ENCODE data around the gene TP63.
A peak's percentile ranks its signal among the peaks of the same experiment; 100 is the strongest.

Gene TP63

GRCh38 chr3:189803254-189803653, 172.1 kb downstream of the TP63 start:
- Histone ChIP-seq H3K23ac (ENCODE audit: low read length) (no peak overlapping the region), H3K9ac (ENCODE audit: low read length) (no peak overlapping the region), H3K4me2 (ENCODE audit: low read length) (no peak overlapping the region), H2BK5ac (ENCODE audit: low read depth, low read length, poor library complexity) (no peak overlapping the region), H3K27me3 (ENCODE audit: insufficient read depth, low read length) (no peaks in the 10 kb centered on the region), H2AK5ac (ENCODE audit: low read length) (no peak overlapping the region), H4K8ac (ENCODE audit: low read depth, low read length) (no peak overlapping the region), H2AFZ (ENCODE audit: insufficient read depth, low read length, poor library complexity) (no peak overlapping the region), H3K9me3 (ENCODE audit: insufficient read depth, low read depth, low read length) (peaks cover 2% of the 10 kb centered on the region), H3K18ac (ENCODE audit: low read length) (no peak overlapping the region), H3K27ac (ENCODE audit: low read depth, low read length) (no peak overlapping the region), H3K79me1 (ENCODE audit: low read length) (peaks cover 4% of the 10 kb centered on the region), H4K12ac (ENCODE audit: low read depth, low read length) (no peak overlapping the region), H3K4ac (ENCODE audit: low read depth, low read length) (no peak overlapping the region), H2BK12ac (ENCODE audit: low read length) (no peak overlapping the region), H3K36me3 (ENCODE audit: control insufficient read depth in 1 of 2, insufficient read depth in 2 of 2, low read length in 2 of 2) (peaks cover 0 to 1% of the 10 kb centered on the region in 2 experiments), H3K79me2 (ENCODE audit: control insufficient read depth, insufficient read depth, low read length, poor library complexity) (no peaks in the 10 kb centered on the region), H3K4me3 (ENCODE audit: low read depth, low read length) (no peak overlapping the region), H3K14ac (ENCODE audit: low read length) (no peak overlapping the region), H4K91ac (ENCODE audit: low read depth, low read length) (no peak overlapping the region), H2BK120ac (ENCODE audit: insufficient read depth, low read length, poor library complexity) (no peak overlapping the region), H3K4me1 (ENCODE audit: control insufficient read depth in 1 of 2, insufficient read depth in 2 of 2, low read length in 2 of 2) (peaks cover 10 to 13% of the 10 kb centered on the region in 2 experiments)
- WGBS (ENCODE audit: extremely low coverage, insufficient coverage, insufficient read length), result no CpG with 5 or more reads among the region's 2 CpGs
- DNase-seq, result peak in 1 of 2 donors; percentile 17

GRCh38 chr3:189805375-189806067, 174.3 kb downstream of the TP63 start:
- no peak overlapping the region for H2AFZ ChIP-seq (ENCODE audit: insufficient read depth, low read length, poor library complexity)
- peaks cover 0 to 2% of the 10 kb centered on the region in 2 experiments for H3K36me3 ChIP-seq (ENCODE audit: control insufficient read depth in 1 of 2, insufficient read depth in 2 of 2, low read length in 2 of 2)
- H4K8ac ChIP-seq (ENCODE audit: low read depth, low read length), result no peak overlapping the region
- no peak overlapping the region for H3K4me2 ChIP-seq (ENCODE audit: low read length)
- H3K79me1 ChIP-seq (ENCODE audit: low read length), result peaks cover 4% of the 10 kb centered on the region
- H2AK5ac ChIP-seq (ENCODE audit: low read length), result no peak overlapping the region
- no peak overlapping the region for H3K23ac ChIP-seq (ENCODE audit: low read length)
- no peak overlapping the region for H2BK120ac ChIP-seq (ENCODE audit: insufficient read depth, low read length, poor library complexity)
- no peak overlapping the region for H3K27ac ChIP-seq (ENCODE audit: low read depth, low read length)
- no peaks in the 10 kb centered on the region for H3K79me2 ChIP-seq (ENCODE audit: control insufficient read depth, insufficient read depth, low read length, poor library complexity)
- H4K12ac ChIP-seq (ENCODE audit: low read depth, low read length), result no peak overlapping the region
- no peak overlapping the region for H3K18ac ChIP-seq (ENCODE audit: low read length)
- no peak for DNase-seq
- H2BK5ac ChIP-seq (ENCODE audit: low read depth, low read length, poor library complexity), result no peak overlapping the region
- peak overlapping the region; percentile 60 for H3K14ac ChIP-seq (ENCODE audit: low read length)
- peaks cover 3% of the 10 kb centered on the region for H3K9me3 ChIP-seq (ENCODE audit: insufficient read depth, low read depth, low read length)
- H3K4ac ChIP-seq (ENCODE audit: low read depth, low read length), result no peak overlapping the region
- H2BK12ac ChIP-seq (ENCODE audit: low read length), result peak overlapping the region; percentile 95
- no peak overlapping the region for H3K4me3 ChIP-seq (ENCODE audit: low read depth, low read length)
- no CpG with 5 or more reads among the region's 4 CpGs for WGBS (ENCODE audit: extremely low coverage, insufficient coverage, insufficient read length)
- H4K91ac ChIP-seq (ENCODE audit: low read depth, low read length), result peak overlapping the region; percentile 70
- H3K4me1 ChIP-seq (ENCODE audit: control insufficient read depth in 1 of 2, insufficient read depth in 2 of 2, low read length in 2 of 2), result peaks cover 10 to 13% of the 10 kb centered on the region in 2 experiments
- H3K27me3 ChIP-seq (ENCODE audit: insufficient read depth, low read length), result no peaks in the 10 kb centered on the region
- no peak overlapping the region for H3K9ac ChIP-seq (ENCODE audit: low read length)

- peaks cover 3% of the 10 kb centered on the region for H3K9me3 ChIP-seq (ENCODE audit: insufficient read depth, low read depth, low read length)
- no peak overlapping the region for H3K4me3 ChIP-seq (ENCODE audit: low read depth, low read length)
- H3K23ac ChIP-seq (ENCODE audit: low read length), result no peak overlapping the region
- no peak overlapping the region for H3K9ac ChIP-seq (ENCODE audit: low read length)
- H3K4ac ChIP-seq (ENCODE audit: low read depth, low read length), result no peak overlapping the region
- H4K8ac ChIP-seq (ENCODE audit: low read depth, low read length), result no peak overlapping the region
- no peak overlapping the region for H2BK120ac ChIP-seq (ENCODE audit: insufficient read depth, low read length, poor library complexity)
- H4K12ac ChIP-seq (ENCODE audit: low read depth, low read length), result no peak overlapping the region
- H2AK5ac ChIP-seq (ENCODE audit: low read length), result no peak overlapping the region
- H3K4me1 ChIP-seq (ENCODE audit: control insufficient read depth in 1 of 2, insufficient read depth in 2 of 2, low read length in 2 of 2), result peaks cover 10 to 13% of the 10 kb centered on the region in 2 experiments
- no peak overlapping the region for H2AFZ ChIP-seq (ENCODE audit: insufficient read depth, low read length, poor library complexity)
- no peak overlapping the region for H3K4me2 ChIP-seq (ENCODE audit: low read length)
- H3K18ac ChIP-seq (ENCODE audit: low read length), result no peak overlapping the region
- no CpG with 5 or more reads among the region's 11 CpGs for WGBS (ENCODE audit: extremely low coverage, insufficient coverage, insufficient read length)
- no peaks in the 10 kb centered on the region for H3K27me3 ChIP-seq (ENCODE audit: insufficient read depth, low read length)
- H2BK12ac ChIP-seq (ENCODE audit: low read length), result peak overlapping the region; percentile 30
- no peak overlapping the region for H4K91ac ChIP-seq (ENCODE audit: low read depth, low read length)
- H3K79me1 ChIP-seq (ENCODE audit: low read length), result peaks cover 4% of the 10 kb centered on the region
- peak in 1 of 2 donors; percentile 44 for DNase-seq
- H3K27ac ChIP-seq (ENCODE audit: low read depth, low read length), result peak overlapping the region; percentile 49
- peaks cover 0 to 2% of the 10 kb centered on the region in 2 experiments for H3K36me3 ChIP-seq (ENCODE audit: control insufficient read depth in 1 of 2, insufficient read depth in 2 of 2, low read length in 2 of 2)
- no peaks in the 10 kb centered on the region for H3K79me2 ChIP-seq (ENCODE audit: control insufficient read depth, insufficient read depth, low read length, poor library complexity)
- no peak overlapping the region for H2BK5ac ChIP-seq (ENCODE audit: low read depth, low read length, poor library complexity)
- H3K14ac ChIP-seq (ENCODE audit: low read length), result no peak overlapping the region
Observed at GRCh38 chr3:189806171-189806951, 175.2 kb downstream of the TP63 start.

- Histone ChIP-seq H4K8ac (ENCODE audit: low read depth, low read length) (no peak overlapping the region), H3K4ac (ENCODE audit: low read depth, low read length) (no peak overlapping the region), H3K4me1 (ENCODE audit: control insufficient read depth in 1 of 2, insufficient read depth in 2 of 2, low read length in 2 of 2) (peaks cover 10% of the 10 kb centered on the region in 2 experiments), H4K12ac (ENCODE audit: low read depth, low read length) (no peak overlapping the region), H2BK12ac (ENCODE audit: low read length) (no peak overlapping the region), H3K36me3 (ENCODE audit: control insufficient read depth in 1 of 2, insufficient read depth in 2 of 2, low read length in 2 of 2) (peaks cover 0 to 4% of the 10 kb centered on the region in 2 experiments), H2BK120ac (ENCODE audit: insufficient read depth, low read length, poor library complexity) (no peak overlapping the region), H4K91ac (ENCODE audit: low read depth, low read length) (no peak overlapping the region), H3K14ac (ENCODE audit: low read length) (no peak overlapping the region), H3K9me3 (ENCODE audit: insufficient read depth, low read depth, low read length) (peaks cover 3% of the 10 kb centered on the region), H3K79me1 (ENCODE audit: low read length) (peaks cover 4% of the 10 kb centered on the region), H3K27me3 (ENCODE audit: insufficient read depth, low read length) (no peaks in the 10 kb centered on the region), H2AK5ac (ENCODE audit: low read length) (no peak overlapping the region), H2BK5ac (ENCODE audit: low read depth, low read length, poor library complexity) (no peak overlapping the region), H2AFZ (ENCODE audit: insufficient read depth, low read length, poor library complexity) (no peak overlapping the region), H3K9ac (ENCODE audit: low read length) (no peak overlapping the region), H3K4me2 (ENCODE audit: low read length) (no peak overlapping the region), H3K4me3 (ENCODE audit: low read depth, low read length) (no peak overlapping the region), H3K27ac (ENCODE audit: low read depth, low read length) (no peak overlapping the region), H3K18ac (ENCODE audit: low read length) (no peak overlapping the region), H3K23ac (ENCODE audit: low read length) (no peak overlapping the region), H3K79me2 (ENCODE audit: control insufficient read depth, insufficient read depth, low read length, poor library complexity) (no peaks in the 10 kb centered on the region)
- DNase-seq, result no peak
- WGBS (ENCODE audit: extremely low coverage, insufficient coverage, insufficient read length), result no CpG with 5 or more reads among the region's 29 CpGs
Observed at GRCh38 chr3:189808246-189809007, 177.2 kb downstream of the TP63 start.

Data from trophoblast cell (in vitro differentiated cells and primary cell).